ENCODE measurements around the gene HEATR5B.

DNA sequence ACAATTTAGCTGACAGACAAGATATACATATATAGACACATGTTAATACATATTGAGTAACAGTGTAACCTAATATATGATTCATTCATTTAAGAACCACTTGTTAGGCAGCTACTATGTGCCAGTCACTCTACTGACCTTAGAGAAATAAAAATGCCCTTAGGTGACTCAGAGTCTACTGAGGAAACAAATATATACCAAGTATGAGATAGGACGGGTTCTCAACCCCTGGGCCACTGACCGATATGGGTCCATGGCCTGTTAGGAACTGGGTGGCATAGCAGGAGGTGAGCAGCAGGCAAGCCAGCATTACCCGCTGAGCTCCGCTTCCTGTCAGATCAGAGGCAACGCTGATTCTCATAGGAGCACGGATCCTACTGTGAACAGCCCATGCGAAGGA lies 132.6 kb downstream of the HEATR5B start:
- TF ChIP-seq CTCF (IDR thresholded peaks at IDR 0.05; ENCODE audit: low read depth, low read length) (no peak), POLR2A (IDR thresholded peaks at IDR 0.05; ENCODE audit: extremely low read depth, insufficient read length) (no peak)
- TF ChIP-seq, protein P1, sequence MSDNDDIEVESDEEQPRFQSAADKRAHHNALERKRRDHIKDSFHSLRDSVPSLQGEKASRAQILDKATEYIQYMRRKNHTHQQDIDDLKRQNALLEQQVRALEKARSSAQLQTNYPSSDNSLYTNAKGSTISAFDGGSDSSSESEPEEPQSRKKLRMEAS (IDR thresholded peaks at IDR 0.05; ENCODE audit: low read depth, low read length) = no peak
